Ovary (tissue), 9 donors: ENCODE data around the gene HABP2. TPM values are rescaled to one million over a fixed set of nuclear protein-coding genes. Genes with fewer than 3 reads are reported as not detected.

Experiments
- DNase-seq, 5 donors: peaks; one replicate each; pipeline ENCODE4 v3.0.0-alpha.2; 2019 to 2020
- H3K27ac ChIP-seq, 2 donors: fragments of 200-600 bp; one replicate each; pipeline versions ENCODE4 v1.5.1 to v1.8.0; 2019 to 2022
- H3K27me3 ChIP-seq: fragments of 200-600 bp; one replicate; pipeline ENCODE4 v1.8.0; 2022
- H3K36me3 ChIP-seq: fragments of 200-600 bp; sonication (generic); one replicate; pipeline ENCODE4 v1.5.1; 2019
- H3K4me1 ChIP-seq: one replicate; pipeline ENCODE4 v1.8.1; 2013; ENCODE audit warnings: mild to moderate bottlenecking, moderate library complexity; ENCODE audit not compliant: insufficient read depth
- H3K4me3 ChIP-seq: fragments of 200-600 bp; sonication (generic); one replicate; pipeline ENCODE4 v1.5.1; 2017
- H3K9me3 ChIP-seq, 2 donors: fragments of 200-600 bp in 1 of 2; sonication (generic) in 1 of 2; one replicate each; pipeline versions ENCODE4 v1.5.1 to v1.8.1; 2013 to 2019; ENCODE audit warnings: mild to moderate bottlenecking in 1 of 2, moderate library complexity in 1 of 2
- EP300 ChIP-seq: sonication (generic); formaldehyde crosslinking; IDR thresholded peaks from one replicate; pipeline ENCODE4 v1.6.1; 2017; ENCODE audit warnings: antibody characterized with exemption
- POLR2A ChIP-seq: fragments of 450-650 bp; IDR thresholded peaks from one replicate; pipeline ENCODE4 v1.6.1; 2017; ENCODE audit warnings: antibody characterized with exemption, mild to moderate bottlenecking, moderate library complexity
- WGBS, 3 donors: extraction: QIAGEN DNeasy Blood & Tissue Kit in 1 of 3; methylation state at CpG; one replicate each; pipeline versions ENCODE4 v1.1.5 to v1.1.7; 2013 to 2017; 5-methylcytosine and 5-hydroxymethylcytosine counted together
- intact Hi-C, 4 donors: fragments of 100-400 bp; cut with DNase I; formaldehyde crosslinking; loops; one replicate each; pipeline versions ENCODE4 v1.11.0 to v1.15.1; 2022 to 2023
- polyA plus RNA-seq, 2 donors: library from polyadenylated mRNA; stranded (reverse); fragments of 200-250 nt in 1 of 2; fragments of 350-450 nt in 1 of 2; fragmentation: Illumina TruSeq in 1 of 2; extraction: RNeasy Lipid Tissue Mini Kit (QIAGEN cat#74804) in 1 of 2; gene quantifications; one replicate each; pipeline ENCODE4 v1.2.3, GENCODE V29; 2013 to 2014
- total RNA-seq, 7 donors: library from RNA; depleted of rRNA in 2 of 7; stranded (reverse); fragments of >200 nt in 2 of 7; fragmentation: NEBNext Ultra II Directional in 3 of 7; extraction: Animal tissue kit (Norgen Biotek cat#: 25700) in 3 of 7; gene quantifications; one replicate each; pipeline versions ENCODE4 v1.1.0 to v1.2.4, GENCODE V29; 2016 to 2023
- TF ChIP-seq, protein P1 (sequence below), 3 donors: fragments of 450-650 bp in 2 of 3; fragments of 200-600 bp in 1 of 3; IDR thresholded peaks; one replicate each; pipeline versions ENCODE4 v1.5.1 to v1.8.0; 2016 to 2022; ENCODE audit warnings: antibody characterized with exemption in 3 of 3, mild to moderate bottlenecking in 1 of 3
- donor health status: DM: no; HTN: no; CAD: no; lungs with moderate emphysema.
- donor health status: DM: no; HTN: no; CAD: no.
- donor health status: Bipolar disorder and iron deficiency.
- donor health status: DM: yes; HTN: yes; CAD: no.
- donor health status: DM: no; HTN: no; CAD: no.
- donor health status: DM: yes; HTN: yes; CAD: no.

Gene HABP2
- total and polyA plus RNA-seq, 9 donors = 0.07 to 2.3 (median 0.19) TPM; not detected in 3

DNA sequence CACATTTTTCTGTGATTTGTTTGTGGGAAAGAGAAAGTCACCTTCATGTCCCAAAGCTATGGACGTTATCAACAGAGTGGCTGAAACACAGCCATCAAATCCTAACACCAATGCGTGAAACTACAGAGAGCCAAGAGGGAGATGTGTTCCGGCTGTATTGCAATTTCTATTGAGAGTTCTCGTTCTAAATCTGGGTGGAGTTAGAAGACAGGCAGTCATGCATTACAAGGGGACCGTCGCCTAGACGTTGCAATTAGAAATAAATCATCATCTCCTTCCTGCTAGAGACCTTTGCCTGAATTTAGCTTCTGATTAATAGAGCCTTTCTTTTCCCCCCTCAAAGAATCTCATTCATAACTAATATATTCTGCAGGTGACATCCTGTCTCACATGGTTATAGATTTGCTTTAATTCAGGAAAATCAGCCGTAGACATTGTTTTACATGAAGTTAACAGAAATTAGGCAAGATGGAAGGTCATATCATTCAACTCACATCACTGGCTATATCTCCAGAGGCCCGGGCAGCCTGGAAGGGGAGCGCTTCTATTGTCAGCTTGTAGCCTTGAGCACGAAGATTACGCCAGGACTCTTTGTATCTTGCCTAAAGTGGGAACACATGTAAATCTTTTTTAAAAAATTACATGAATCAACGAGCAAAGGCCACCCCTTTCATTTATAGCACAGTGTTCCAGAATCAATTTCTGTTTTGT is 52.6 kb downstream of the HABP2 start:
- Histone ChIP-seq H3K4me1 (no peaks in the 10 kb centered on the region), H3K4me3 (no peak overlapping the region), H3K27me3 (no peaks in the 10 kb centered on the region), H3K9me3 (no peaks in the 10 kb centered on the region), H3K27ac (no peak overlapping the region), H3K36me3 (no peaks in the 10 kb centered on the region)
- WGBS, 3 donors = 54 to 63% (median 56%) methylated on average over 13 of the region's 13 CpGs
- intact Hi-C loops = no loop called here
- DNase-seq = no peak
- TF ChIP-seq, protein P1, sequence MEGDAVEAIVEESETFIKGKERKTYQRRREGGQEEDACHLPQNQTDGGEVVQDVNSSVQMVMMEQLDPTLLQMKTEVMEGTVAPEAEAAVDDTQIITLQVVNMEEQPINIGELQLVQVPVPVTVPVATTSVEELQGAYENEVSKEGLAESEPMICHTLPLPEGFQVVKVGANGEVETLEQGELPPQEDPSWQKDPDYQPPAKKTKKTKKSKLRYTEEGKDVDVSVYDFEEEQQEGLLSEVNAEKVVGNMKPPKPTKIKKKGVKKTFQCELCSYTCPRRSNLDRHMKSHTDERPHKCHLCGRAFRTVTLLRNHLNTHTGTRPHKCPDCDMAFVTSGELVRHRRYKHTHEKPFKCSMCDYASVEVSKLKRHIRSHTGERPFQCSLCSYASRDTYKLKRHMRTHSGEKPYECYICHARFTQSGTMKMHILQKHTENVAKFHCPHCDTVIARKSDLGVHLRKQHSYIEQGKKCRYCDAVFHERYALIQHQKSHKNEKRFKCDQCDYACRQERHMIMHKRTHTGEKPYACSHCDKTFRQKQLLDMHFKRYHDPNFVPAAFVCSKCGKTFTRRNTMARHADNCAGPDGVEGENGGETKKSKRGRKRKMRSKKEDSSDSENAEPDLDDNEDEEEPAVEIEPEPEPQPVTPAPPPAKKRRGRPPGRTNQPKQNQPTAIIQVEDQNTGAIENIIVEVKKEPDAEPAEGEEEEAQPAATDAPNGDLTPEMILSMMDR (IDR thresholded peaks at IDR 0.05) = no peak
- TF ChIP-seq EP300 = no peak
- no peak for TF ChIP-seq POLR2A

DNA sequence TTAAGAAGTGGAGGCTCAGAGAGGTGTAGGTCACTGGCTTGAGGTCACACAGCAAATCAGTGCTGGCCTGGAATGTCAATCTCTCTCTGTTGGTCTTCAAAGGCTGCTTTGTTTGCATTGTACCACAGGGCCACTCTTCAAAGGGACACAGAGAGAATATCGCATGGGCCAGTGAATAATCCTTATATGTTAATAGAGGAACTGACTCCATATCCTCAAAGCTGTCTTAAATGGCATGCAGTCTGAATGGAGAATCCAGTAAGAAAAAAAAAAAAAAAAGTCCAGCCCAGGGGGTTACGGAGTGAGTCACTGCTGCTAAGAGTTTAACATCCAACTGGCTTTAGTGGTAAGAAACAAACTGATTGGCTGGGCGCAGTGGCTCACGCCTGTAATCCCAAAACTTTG is 56.9 kb downstream of the HABP2 start:
- H3K4me3 ChIP-seq = no peak overlapping the region
- no peak for TF ChIP-seq POLR2A
- no peak for TF ChIP-seq EP300
- TF ChIP-seq, protein P1 (IDR thresholded peaks at IDR 0.05) = no peak
- H3K36me3 ChIP-seq = no peaks in the 10 kb centered on the region
- intact Hi-C loops = no loop called here
- 72 to 79% (median 72%) methylated on average over 4 of the region's 4 CpGs for WGBS, 3 donors
- H3K9me3 ChIP-seq = no peaks in the 10 kb centered on the region
- H3K27me3 ChIP-seq = no peaks in the 10 kb centered on the region
- H3K27ac ChIP-seq = no peak overlapping the region
- DNase-seq = no peak
- no peaks in the 10 kb centered on the region for H3K4me1 ChIP-seq

DNA sequence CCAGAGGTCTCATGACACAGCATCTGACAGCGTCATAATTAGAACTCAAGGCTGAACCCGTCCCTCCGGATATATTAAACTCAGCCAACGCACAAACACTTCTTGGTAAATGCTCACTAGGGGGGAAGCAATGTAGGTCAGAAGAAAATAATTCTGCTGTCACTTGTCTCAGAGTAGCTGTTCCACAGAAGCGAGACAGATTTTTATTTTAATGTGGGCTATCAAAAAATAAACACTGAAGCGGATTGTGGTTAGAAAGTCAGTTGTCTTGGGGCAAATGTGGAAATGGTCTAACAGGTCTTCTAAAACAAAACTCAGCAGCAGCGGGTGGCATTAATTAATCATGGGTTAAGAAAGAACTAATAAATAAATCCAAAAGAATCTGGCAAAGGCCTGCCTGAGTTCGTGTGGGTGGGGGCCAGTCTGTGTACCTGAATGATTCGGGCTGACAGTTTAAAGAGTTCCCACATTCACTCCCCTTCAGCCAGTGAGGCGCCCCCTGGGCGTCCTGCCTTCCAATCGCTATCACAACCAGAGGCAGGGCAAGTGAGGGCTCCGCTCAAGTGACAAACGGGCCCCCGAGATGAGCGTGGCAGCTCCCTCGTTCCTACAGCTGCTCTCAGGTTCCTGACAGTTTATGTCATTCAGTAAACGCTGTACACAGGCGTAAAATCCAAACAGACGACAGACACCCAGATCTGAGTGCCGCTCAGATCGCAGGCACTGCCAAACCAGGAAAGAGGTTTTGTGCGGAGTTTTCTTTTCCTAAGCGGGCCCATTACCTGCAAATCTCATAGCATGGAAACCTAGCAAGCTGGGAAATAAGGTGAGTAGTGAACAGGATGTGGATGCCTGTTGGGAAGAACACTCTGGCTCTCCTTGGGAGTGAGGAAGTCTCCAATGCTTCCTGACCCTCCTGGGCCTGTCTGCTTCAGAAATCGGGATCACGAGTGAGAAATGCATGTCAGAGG is 58.1 kb downstream of the HABP2 start:
- Histone ChIP-seq H3K36me3 (no peaks in the 10 kb centered on the region), H3K4me1 (no peaks in the 10 kb centered on the region), H3K9me3 (no peaks in the 10 kb centered on the region), H3K27me3 (no peaks in the 10 kb centered on the region), H3K4me3 (no peak overlapping the region), H3K27ac (no peak overlapping the region)
- intact Hi-C loops = no loop called here
- TF ChIP-seq, protein P1 (IDR thresholded peaks at IDR 0.05) = no peak
- no peak for TF ChIP-seq POLR2A
- TF ChIP-seq EP300 = no peak
- WGBS, 3 donors = 28 to 41% (median 30%) methylated on average over 26 of the region's 26 CpGs
- DNase-seq = no peak

DNA sequence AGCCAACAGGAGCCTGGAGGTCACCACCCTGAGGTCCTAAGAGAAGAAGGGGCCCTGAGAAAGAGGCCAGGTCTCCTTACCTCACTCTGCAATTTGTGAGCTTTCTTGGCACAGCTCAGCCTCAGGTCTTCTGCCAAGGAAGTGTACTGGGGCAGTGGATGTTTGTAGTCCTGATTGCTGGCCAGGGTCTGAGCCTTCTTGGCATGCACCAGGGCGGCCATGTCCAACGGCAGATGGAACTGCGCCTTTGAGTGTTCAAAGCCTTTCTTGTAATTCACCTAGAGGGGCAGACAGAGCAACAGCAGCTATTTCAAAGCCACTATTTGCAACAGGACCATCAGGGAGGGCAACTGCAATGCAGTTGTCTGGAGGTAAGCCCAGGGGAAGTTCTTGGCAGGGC is 59.3 kb downstream of the HABP2 start:
- DNase-seq = no peak
- Histone ChIP-seq H3K27ac (no peak overlapping the region), H3K36me3 (no peaks in the 10 kb centered on the region)

More for the DNA sequence above, 59.3 kb downstream of the HABP2 start:
- Histone ChIP-seq H3K9me3 (no peaks in the 10 kb centered on the region), H3K4me3 (no peak overlapping the region), H3K27me3 (no peaks in the 10 kb centered on the region), H3K4me1 (no peaks in the 10 kb centered on the region)
- 53 to 71% (median 69%) methylated on average over 3 of the region's 3 CpGs for WGBS, 3 donors
- intact Hi-C loops = no loop called here
- TF ChIP-seq EP300 (no peak), POLR2A (no peak)
- TF ChIP-seq, protein P1 (IDR thresholded peaks at IDR 0.05) = no peak
